ENCODE data around the gene VAC14. TPM values are rescaled to one million over a fixed set of nuclear protein-coding genes. Genes with fewer than 3 reads are reported as not detected.

The VAC14 gene
- total and polyA plus RNA-seq, 5 donors = 18.2 to 27.4 (median 23.0) TPM

GRCh38 chr16:70784692-70785555 is 16.0 kb downstream of the VAC14 start:
- no peaks in the 10 kb centered on the region for H3K9me3 ChIP-seq (ENCODE audit: control insufficient read depth, low read length)
- intact Hi-C loops (cut with DNase I) = no loop called here
- no peak overlapping the region for H3K27ac ChIP-seq (ENCODE audit: low read length)
- WGBS = 85% methylated on average over 21 of the region's 21 CpGs
- ATAC-seq = no peak
- DNase-seq = no peak
- H3K27me3 ChIP-seq (ENCODE audit: control insufficient read depth, insufficient read depth) = no peaks in the 10 kb centered on the region
- no peak overlapping the region for H3K4me3 ChIP-seq (ENCODE audit: low read length)
- H3K4me1 ChIP-seq (ENCODE audit: control insufficient read depth, insufficient read depth, low read length) = no peaks in the 10 kb centered on the region

- H3K4me3 ChIP-seq (ENCODE audit: low read length) = no peak overlapping the region
- no peaks in the 10 kb centered on the region for H3K27me3 ChIP-seq (ENCODE audit: control insufficient read depth, insufficient read depth)
- no peaks in the 10 kb centered on the region for H3K4me1 ChIP-seq (ENCODE audit: control insufficient read depth, insufficient read depth, low read length)
- no peak overlapping the region for H3K27ac ChIP-seq (ENCODE audit: low read length)
- 92% methylated on average over 3 of the region's 3 CpGs for WGBS
- no peaks in the 10 kb centered on the region for H3K9me3 ChIP-seq (ENCODE audit: control insufficient read depth, low read length)
- no peak for DNase-seq
- ATAC-seq = no peak
- intact Hi-C loops (cut with DNase I) = no loop called here
These were observed 18.7 kb downstream of the VAC14 start for GRCh38 chr16:70782237-70782636.

DNA sequence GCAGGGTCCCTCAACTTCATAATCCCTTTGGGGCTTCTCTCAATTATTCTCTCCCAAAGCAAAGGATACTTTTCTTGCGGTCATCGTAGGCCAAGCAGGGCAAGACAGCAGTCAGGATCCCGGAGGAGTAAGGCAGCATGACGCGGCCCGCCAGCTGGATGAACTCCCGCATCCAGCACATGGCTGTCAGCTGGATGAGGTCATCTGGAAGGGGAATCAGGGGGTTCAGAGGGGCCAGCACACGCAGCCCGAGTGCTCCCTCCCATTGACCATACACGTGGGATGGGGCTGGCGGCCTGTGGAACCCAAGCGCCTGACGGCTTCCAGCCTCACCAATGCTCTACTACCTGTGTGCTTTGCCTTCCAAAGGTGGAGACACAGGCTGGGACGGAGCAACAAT is 19.2 kb downstream of the VAC14 start:
- Histone ChIP-seq H3K27me3 (ENCODE audit: control insufficient read depth, insufficient read depth) (no peaks in the 10 kb centered on the region), H3K4me3 (ENCODE audit: low read length) (no peak overlapping the region), H3K4me1 (ENCODE audit: control insufficient read depth, insufficient read depth, low read length) (no peaks in the 10 kb centered on the region), H3K27ac (ENCODE audit: low read length) (no peak overlapping the region), H3K9me3 (ENCODE audit: control insufficient read depth, low read length) (no peaks in the 10 kb centered on the region)
- WGBS = 83% methylated on average over 14 of the region's 14 CpGs
- ATAC-seq (peak in 1 of 2 donors; percentile 18), DNase-seq (peak; percentile 58 to 83 (median 75))
- intact Hi-C loops (cut with DNase I) = no loop called here

DNA sequence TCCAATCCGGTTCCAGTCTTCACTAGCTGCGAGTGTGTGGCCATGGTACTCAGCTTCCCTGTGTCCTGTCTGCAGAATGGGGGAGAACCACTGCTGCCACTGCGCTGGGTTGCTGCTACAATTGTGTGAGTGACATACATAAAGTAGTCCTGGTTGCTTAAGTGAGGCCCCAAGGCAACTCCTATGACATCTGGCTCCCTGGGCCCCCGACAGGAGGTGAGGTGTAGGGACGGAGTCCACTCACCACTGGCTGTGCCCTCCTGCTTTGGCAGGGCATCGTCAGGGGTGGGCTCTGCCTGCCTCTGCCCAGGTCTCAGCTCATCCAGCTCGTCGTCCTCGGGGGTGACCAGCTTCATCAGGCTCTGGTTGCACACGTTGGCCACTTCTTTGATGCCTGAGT is 20.4 kb downstream of the VAC14 start:
- Histone ChIP-seq H3K27ac (ENCODE audit: low read length) (no peak overlapping the region), H3K4me3 (ENCODE audit: low read length) (no peak overlapping the region), H3K27me3 (ENCODE audit: control insufficient read depth, insufficient read depth) (no peaks in the 10 kb centered on the region), H3K4me1 (ENCODE audit: control insufficient read depth, insufficient read depth, low read length) (no peaks in the 10 kb centered on the region), H3K9me3 (ENCODE audit: control insufficient read depth, low read length) (no peaks in the 10 kb centered on the region)
- no peak for ATAC-seq
- intact Hi-C loops (cut with DNase I) = no loop called here
- DNase-seq = no peak
- WGBS = 96% methylated on average over 10 of the region's 10 CpGs

DNA sequence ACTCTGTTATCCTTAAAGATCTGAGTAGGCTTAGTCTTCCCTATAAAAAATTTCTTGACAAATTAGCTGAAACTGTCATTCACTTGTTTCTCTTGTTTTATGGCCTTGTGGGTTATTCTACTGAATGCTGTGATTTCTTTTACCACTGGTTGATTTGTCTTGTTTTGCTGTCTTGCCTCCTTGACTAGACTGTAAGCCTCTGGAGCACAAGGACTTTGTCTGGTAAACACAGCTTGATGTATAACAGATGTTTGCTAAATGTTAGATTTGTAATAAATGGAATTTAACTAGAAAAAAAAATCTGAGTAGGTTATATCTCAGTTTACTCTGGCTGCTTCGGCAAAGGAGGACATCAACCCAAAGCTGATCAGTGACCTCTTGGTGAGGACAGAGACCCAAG is 21.6 kb downstream of the VAC14 start:
- no peak for ATAC-seq
- WGBS = 81% methylated on average over 1 of the region's 1 CpG
- no peaks in the 10 kb centered on the region for H3K4me1 ChIP-seq (ENCODE audit: control insufficient read depth, insufficient read depth, low read length)
- no peak overlapping the region for H3K27ac ChIP-seq (ENCODE audit: low read length)
- DNase-seq = no peak
- intact Hi-C loops (cut with DNase I) = loop anchor here in 1 of 4 donors (10.0 kb wide), 1 partner anchor 95 kb away; the partner anchor contains the start of gene MTSS2
- H3K4me3 ChIP-seq (ENCODE audit: low read length) = no peak overlapping the region
- no peaks in the 10 kb centered on the region for H3K9me3 ChIP-seq (ENCODE audit: control insufficient read depth, low read length)
- H3K27me3 ChIP-seq (ENCODE audit: control insufficient read depth, insufficient read depth) = no peaks in the 10 kb centered on the region

GRCh38 chr16:70778901-70779309 is 22.1 kb downstream of the VAC14 start:
- peak; percentile 34 to 86 (median 83) for DNase-seq
- Histone ChIP-seq H3K27me3 (ENCODE audit: control insufficient read depth, insufficient read depth) (no peaks in the 10 kb centered on the region), H3K27ac (ENCODE audit: low read length) (no peak overlapping the region), H3K4me3 (ENCODE audit: low read length) (no peak overlapping the region), H3K9me3 (ENCODE audit: control insufficient read depth, low read length) (no peaks in the 10 kb centered on the region), H3K4me1 (ENCODE audit: control insufficient read depth, insufficient read depth, low read length) (no peaks in the 10 kb centered on the region)
- WGBS = 39% methylated on average over 8 of the region's 8 CpGs
- peak; percentile 69 to 81 for ATAC-seq
- intact Hi-C loops (cut with DNase I) = loop anchor here in 1 of 4 donors (10.0 kb wide), 1 partner anchor 94 kb away; the partner anchor contains the start of gene MTSS2

DNA sequence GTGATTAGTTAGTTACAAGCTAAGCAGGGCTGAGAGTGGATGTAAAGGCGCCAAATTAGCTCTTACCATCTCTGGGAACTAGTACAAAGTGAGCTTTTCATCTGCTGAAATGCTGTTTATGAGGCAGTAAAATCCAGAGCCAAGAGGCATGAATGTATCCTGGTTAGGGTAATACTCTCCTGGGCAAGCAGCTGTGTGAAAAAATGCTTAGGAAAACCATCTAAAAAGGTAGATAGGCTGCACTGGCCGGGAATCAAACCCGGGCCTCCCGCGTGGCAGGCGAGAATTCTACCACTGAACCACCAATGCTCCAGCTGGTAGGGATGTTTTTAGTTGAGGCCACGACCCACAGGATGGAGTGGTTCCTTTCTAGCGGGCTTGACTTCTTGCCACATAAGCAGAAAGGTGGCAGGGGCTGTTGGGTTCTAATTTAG is 23.0 kb downstream of the VAC14 start:
- Histone ChIP-seq H3K4me3 (ENCODE audit: low read length) (no peak overlapping the region), H3K9me3 (ENCODE audit: control insufficient read depth, low read length) (no peaks in the 10 kb centered on the region), H3K27me3 (ENCODE audit: control insufficient read depth, insufficient read depth) (no peaks in the 10 kb centered on the region), H3K27ac (ENCODE audit: low read length) (no peak overlapping the region), H3K4me1 (ENCODE audit: control insufficient read depth, insufficient read depth, low read length) (no peaks in the 10 kb centered on the region)
- DNase-seq (no peak), ATAC-seq (no peak)
- WGBS = 89% methylated on average over 8 of the region's 8 CpGs
- intact Hi-C loops (cut with DNase I) = loop anchor here in 1 of 4 donors (10.0 kb wide), 1 partner anchor 93 kb away; the partner anchor contains the start of gene MTSS2

DNA sequence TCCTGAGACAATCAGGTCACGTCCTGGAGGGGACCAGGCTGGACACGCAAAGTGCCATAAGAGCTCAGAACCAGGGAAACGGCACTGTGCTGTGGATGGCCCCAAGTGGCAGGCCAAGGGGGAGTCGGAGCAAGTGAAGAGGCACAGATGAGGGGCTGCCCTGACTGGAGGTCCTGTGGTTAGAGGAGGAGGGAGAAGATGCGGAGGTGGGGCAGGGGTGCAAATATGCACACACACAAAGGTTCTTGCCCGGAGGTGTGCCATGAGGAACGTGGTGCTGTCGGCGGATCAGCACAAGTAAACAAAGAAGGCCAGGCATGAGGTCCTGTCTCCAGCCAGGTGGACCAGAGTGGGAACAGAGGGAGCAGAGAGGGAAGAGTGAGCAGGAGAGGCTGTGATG is 23.5 kb downstream of the VAC14 start:
- ATAC-seq = no peak
- no peaks in the 10 kb centered on the region for H3K9me3 ChIP-seq (ENCODE audit: control insufficient read depth, low read length)
- no peaks in the 10 kb centered on the region for H3K27me3 ChIP-seq (ENCODE audit: control insufficient read depth, insufficient read depth)
- DNase-seq = no peak
- intact Hi-C loops (cut with DNase I) = loop anchor here in 1 of 4 donors (10.0 kb wide), 1 partner anchor 93 kb away; the partner anchor contains the start of gene MTSS2
- no peak overlapping the region for H3K27ac ChIP-seq (ENCODE audit: low read length)
- H3K4me3 ChIP-seq (ENCODE audit: low read length) = no peak overlapping the region
- 92% methylated on average over 9 of the region's 9 CpGs for WGBS
- H3K4me1 ChIP-seq (ENCODE audit: control insufficient read depth, insufficient read depth, low read length) = no peaks in the 10 kb centered on the region

GRCh38 chr16:70775399-70775798 is 25.6 kb downstream of the VAC14 start:
- DNase-seq (no peak), ATAC-seq (no peak)
- peaks cover 2% of the 10 kb centered on the region for H3K4me1 ChIP-seq (ENCODE audit: control insufficient read depth, insufficient read depth, low read length)
- intact Hi-C loops (cut with DNase I) = loop anchor here in 1 of 4 donors (10.0 kb wide), 1 partner anchor 91 kb away; the partner anchor contains the start of gene MTSS2
- H3K9me3 ChIP-seq (ENCODE audit: control insufficient read depth, low read length) = no peaks in the 10 kb centered on the region
- no peak overlapping the region for H3K27ac ChIP-seq (ENCODE audit: low read length)
- WGBS = 94% methylated on average over 4 of the region's 4 CpGs
- H3K4me3 ChIP-seq (ENCODE audit: low read length) = no peak overlapping the region
- H3K27me3 ChIP-seq (ENCODE audit: control insufficient read depth, insufficient read depth) = no peaks in the 10 kb centered on the region

GRCh38 chr16:70774261-70774660 is 26.7 kb downstream of the VAC14 start:
- Histone ChIP-seq H3K9me3 (ENCODE audit: control insufficient read depth, low read length) (no peaks in the 10 kb centered on the region), H3K27me3 (ENCODE audit: control insufficient read depth, insufficient read depth) (no peaks in the 10 kb centered on the region), H3K4me1 (ENCODE audit: control insufficient read depth, insufficient read depth, low read length) (peaks cover 2% of the 10 kb centered on the region), H3K4me3 (ENCODE audit: low read length) (no peak overlapping the region), H3K27ac (ENCODE audit: low read length) (no peak overlapping the region)
- WGBS = 93% methylated on average over 13 of the region's 13 CpGs
- ATAC-seq (no peak), DNase-seq (no peak)
- intact Hi-C loops (cut with DNase I) = loop anchor here in 1 of 4 donors (10.0 kb wide), 1 partner anchor 89 kb away; the partner anchor contains the start of gene MTSS2

- intact Hi-C loops (cut with DNase I) = loop anchor here in 1 of 4 donors (10.0 kb wide), 1 partner anchor 88 kb away; the partner anchor contains the start of gene MTSS2
- WGBS = 84% methylated on average over 1 of the region's 1 CpG
- no peak for ATAC-seq
- Histone ChIP-seq H3K9me3 (ENCODE audit: control insufficient read depth, low read length) (no peaks in the 10 kb centered on the region), H3K4me3 (ENCODE audit: low read length) (no peak overlapping the region), H3K4me1 (ENCODE audit: control insufficient read depth, insufficient read depth, low read length) (peaks cover 2% of the 10 kb centered on the region), H3K27me3 (ENCODE audit: control insufficient read depth, insufficient read depth) (no peaks in the 10 kb centered on the region), H3K27ac (ENCODE audit: low read length) (no peak overlapping the region)
- DNase-seq = no peak
These were observed 28.5 kb downstream of the VAC14 start for GRCh38 chr16:70772493-70772892.
